Esophagus (tissue), 2 donors: ENCODE results near the gene LRRC9. TPM values are rescaled to one million over a fixed set of nuclear protein-coding genes. Genes with fewer than 3 reads are reported as not detected.
A peak's percentile ranks its signal among the peaks of the same experiment; 100 is the strongest.

ENCODE experiments used
- H3K27ac ChIP-seq, 2 donors: one replicate each; pipeline ENCODE4 v1.5.1; 2013; ENCODE audit warnings: low read depth in 2 of 2, mild to moderate bottlenecking in 2 of 2, inconsistent platforms in 1 of 2, low read length in 1 of 2, moderate library complexity in 1 of 2
- H3K27me3 ChIP-seq, 2 donors: one replicate each; pipeline ENCODE4 v1.6.1; 2013; ENCODE audit warnings: low read length in 2 of 2, control low read depth in 1 of 2, mild to moderate bottlenecking in 1 of 2; ENCODE audit not compliant: insufficient read depth in 2 of 2, control insufficient read depth in 1 of 2
- H3K36me3 ChIP-seq, 2 donors: one replicate each; pipeline ENCODE4 v1.6.1; 2013; ENCODE audit warnings: low read length in 1 of 2; ENCODE audit not compliant: control insufficient read depth in 2 of 2, insufficient read depth in 2 of 2
- H3K4me1 ChIP-seq, 2 donors: one replicate each; pipeline ENCODE4 v1.6.1; 2013; ENCODE audit warnings: low read length in 1 of 2; ENCODE audit not compliant: control insufficient read depth in 2 of 2, insufficient read depth in 2 of 2
- H3K4me3 ChIP-seq, 2 donors: one replicate each; pipeline ENCODE4 v1.5.1; 2013; ENCODE audit warnings: low read length in 2 of 2, mild to moderate bottlenecking in 2 of 2, low read depth in 1 of 2, moderate library complexity in 1 of 2
- H3K9me3 ChIP-seq, 2 donors: one replicate each; pipeline ENCODE4 v1.6.1; 2013; ENCODE audit warnings: mild to moderate bottlenecking in 2 of 2, low read depth in 1 of 2, low read length in 1 of 2, moderate library complexity in 1 of 2; ENCODE audit not compliant: control insufficient read depth in 2 of 2, insufficient read depth in 1 of 2
- WGBS, 2 donors: extraction: QIAGEN DNeasy Blood & Tissue Kit; methylation state at CpG; one replicate each; pipeline ENCODE4 v1.1.7; 2013; 5-methylcytosine and 5-hydroxymethylcytosine counted together
- polyA plus RNA-seq, 2 donors: library from polyadenylated mRNA; stranded (reverse); fragments of 200-250 nt; gene quantifications; one replicate each; pipeline ENCODE4 v1.2.3, GENCODE V29; 2013
- donor health status: healthy with polysubstance abuse.
- donor health status: Bipolar disorder and iron deficiency.

LRRC9 gene
- polyA plus RNA-seq = under 1 TPM in 1 of 2 donors, not detected in 1; under 0.01 TPM

GRCh38 chr14:59919570-59920377 lies at the start of gene LRRC9:
Gene LRRC9 (plus strand): TSS chr14:59920144.
- Histone ChIP-seq H3K4me1 (peaks cover 4% of the 10 kb centered on the region in 2 donors), H3K27ac (no peak within 1 kb of the TSS), H3K36me3 (no peaks in the 10 kb centered on the region), H3K4me3 (peak within 1 kb of the TSS in 1 of 2 donors; percentile 31), H3K9me3 (no peaks in the 10 kb centered on the region), H3K27me3 (peaks cover 0 to 15% of the 10 kb centered on the region in 2 donors)
- 8 to 9% methylated on average over 55 to 57 of the region's 57 CpGs for WGBS, 2 donors

- 1% methylated on average over 78 to 84 of the region's 84 CpGs for WGBS, 2 donors
- H3K27me3 ChIP-seq = peaks cover 4 to 9% of the 10 kb centered on the region in 2 donors
- H3K4me1 ChIP-seq = peaks cover 3 to 4% of the 10 kb centered on the region in 2 donors
- no peaks in the 10 kb centered on the region for H3K9me3 ChIP-seq
- no peaks in the 10 kb centered on the region for H3K36me3 ChIP-seq
- H3K27ac ChIP-seq = no peak within 1 kb of the TSS
- H3K4me3 ChIP-seq = peak within 1 kb of the TSS; percentile 49 to 50
Observed at GRCh38 chr14:59870277-59871165, 49.4 kb upstream of the LRRC9 start, which contains the start of gene RTN1. Gene RTN1 (minus strand): TSS chr14:59870776. CDS start chr14:59870630, 146 bp downstream.

GRCh38 chr14:59871166-59871495 lies 48.8 kb upstream of the LRRC9 start:
- Histone ChIP-seq H3K27me3 (peaks cover 4 to 9% of the 10 kb centered on the region in 2 donors), H3K4me1 (peaks cover 3 to 4% of the 10 kb centered on the region in 2 donors), H3K9me3 (no peaks in the 10 kb centered on the region), H3K36me3 (no peaks in the 10 kb centered on the region), H3K27ac (no peak overlapping the region), H3K4me3 (peak overlapping the region; percentile 49 to 50)
- WGBS, 2 donors = 1 to 6% methylated on average over 4 of the region's 4 CpGs

GRCh38 chr14:59882957-59883356 lies 37.0 kb upstream of the LRRC9 start:
- Histone ChIP-seq H3K27me3 (peaks cover 0 to 2% of the 10 kb centered on the region in 2 donors), H3K9me3 (no peaks in the 10 kb centered on the region), H3K27ac (no peak overlapping the region), H3K36me3 (no peaks in the 10 kb centered on the region), H3K4me1 (no peaks in the 10 kb centered on the region), H3K4me3 (no peak overlapping the region)
- WGBS, 2 donors = 40 to 47% methylated on average over 1 of the region's 1 CpG

GRCh38 chr14:59890676-59891075 lies 29.3 kb upstream of the LRRC9 start:
- Histone ChIP-seq H3K4me1 (no peaks in the 10 kb centered on the region), H3K27ac (no peak overlapping the region), H3K27me3 (no peaks in the 10 kb centered on the region), H3K4me3 (no peak overlapping the region), H3K9me3 (peaks cover 0 to 4% of the 10 kb centered on the region in 2 donors), H3K36me3 (no peaks in the 10 kb centered on the region)
- WGBS, 2 donors = 46 to 51% methylated on average over 2 of the region's 2 CpGs

GRCh38 chr14:59895721-59896120 lies 24.2 kb upstream of the LRRC9 start:
- no peaks in the 10 kb centered on the region for H3K4me1 ChIP-seq

GRCh38 chr14:59897757-59898383 lies 22.1 kb upstream of the LRRC9 start:
- Histone ChIP-seq H3K4me1 (no peaks in the 10 kb centered on the region), H3K9me3 (peaks cover 0 to 4% of the 10 kb centered on the region in 2 donors), H3K36me3 (no peaks in the 10 kb centered on the region), H3K27me3 (no peaks in the 10 kb centered on the region), H3K4me3 (no peak overlapping the region), H3K27ac (no peak overlapping the region)
- WGBS, 2 donors = 34 to 35% methylated on average over 8 of the region's 8 CpGs

More at GRCh38 chr14:59895721-59896120, 24.2 kb upstream of the LRRC9 start:
- Histone ChIP-seq H3K9me3 (peaks cover 0 to 4% of the 10 kb centered on the region in 2 donors), H3K27ac (no peak overlapping the region), H3K27me3 (no peaks in the 10 kb centered on the region), H3K4me3 (no peak overlapping the region), H3K36me3 (no peaks in the 10 kb centered on the region)
- WGBS, 2 donors = 36 to 45% methylated on average over 1 of the region's 1 CpG

GRCh38 chr14:59900556-59900955 lies 19.4 kb upstream of the LRRC9 start:
- Histone ChIP-seq H3K4me3 (no peak overlapping the region), H3K36me3 (no peaks in the 10 kb centered on the region), H3K9me3 (no peaks in the 10 kb centered on the region), H3K27ac (no peak overlapping the region), H3K4me1 (no peaks in the 10 kb centered on the region), H3K27me3 (no peaks in the 10 kb centered on the region)
- 77 to 86% methylated on average over 3 of the region's 3 CpGs for WGBS, 2 donors

- Histone ChIP-seq H3K27ac (no peak overlapping the region), H3K4me1 (no peaks in the 10 kb centered on the region), H3K27me3 (no peaks in the 10 kb centered on the region), H3K36me3 (no peaks in the 10 kb centered on the region), H3K4me3 (no peak overlapping the region), H3K9me3 (no peaks in the 10 kb centered on the region)
- WGBS, 2 donors = 48 to 53% methylated on average over 2 of the region's 2 CpGs
Observed at GRCh38 chr14:59904184-59904583, 15.8 kb upstream of the LRRC9 start.
